PFSK-1 (cell line): ENCODE results near the gene NANOGP8.

Source experiments
- FOXP2 ChIP-seq: optimal IDR thresholded peaks from 2 replicates; pipeline ENCODE3; 2011; ENCODE audit warnings: borderline replicate concordance, control low read depth, inconsistent platforms; ENCODE audit not compliant: insufficient read depth; ENCODE audit errors: extremely low read length, extremely low read depth
- POLR2AphosphoS5 ChIP-seq: IDR thresholded peaks from 2 replicates; pipeline ENCODE4 v1.6.1; 2012; ENCODE audit warnings: low read depth, mild to moderate bottlenecking, control low read depth, low read length, moderate library complexity
- REST ChIP-seq, 2 experiments: IDR thresholded peaks; 2 replicates each; pipeline versions ENCODE4 v1.6.1 to v1.8.0; 2011 to 2012; ENCODE audit warnings: low read depth in 2 of 2, low read length in 2 of 2, control low read depth in 1 of 2, inconsistent platforms in 1 of 2, mild to moderate bottlenecking in 1 of 2, moderate library complexity in 1 of 2; ENCODE audit not compliant: insufficient read depth in 1 of 2
- SIN3A ChIP-seq: IDR thresholded peaks from 2 replicates; pipeline ENCODE4 v1.6.1; 2012; ENCODE audit warnings: mild to moderate bottlenecking, low read length, moderate library complexity, borderline replicate concordance; ENCODE audit not compliant: insufficient read depth
- TAF1 ChIP-seq: IDR thresholded peaks from 2 replicates; pipeline ENCODE4 v1.6.1; 2012; ENCODE audit warnings: low read length, control low read depth, borderline replicate concordance; ENCODE audit not compliant: insufficient read depth

GRCh38 chr15:35108453-35108852, 23.4 kb upstream of the NANOGP8 start:
- TF ChIP-seq POLR2AphosphoS5 (no peak), FOXP2 (no peak), SIN3A (no peak), TAF1 (no peak), REST (IDR thresholded peaks at IDR 0.05; ENCODE audit: insufficient read depth in 1 of 2, low read depth in 2 of 2, low read length in 2 of 2) (no peak)
